Measurements from ENCODE around the gene SEMA6A. TPM values are rescaled to one million over a fixed set of nuclear protein-coding genes. Genes with fewer than 3 reads are reported as not detected.

The SEMA6A gene
- total and polyA plus RNA-seq, 4 donors = 3.7 to 11.4 (median 5.6) TPM

- no peak for TF ChIP-seq REST (IDR thresholded peaks at IDR 0.05)
- TF ChIP-seq NR2F2 (IDR thresholded peaks at IDR 0.05) = no peak
- no peak for TF ChIP-seq FOXA2 (IDR thresholded peaks at IDR 0.05)
- TF ChIP-seq YY1 (IDR thresholded peaks at IDR 0.05) = no peak
- TF ChIP-seq EGR1 (IDR thresholded peaks at IDR 0.05; ENCODE audit: low read depth in 2 of 2) = no peak
- no peak for TF ChIP-seq HNF4A (conservative IDR thresholded peaks at IDR 0.05)
- no peak for TF ChIP-seq RAD21 (IDR thresholded peaks at IDR 0.05)
- no peak for TF ChIP-seq MAX (IDR thresholded peaks at IDR 0.05)
- TF ChIP-seq ATF3 (IDR thresholded peaks at IDR 0.05) = no peak
These were observed 53.9 kb downstream of the SEMA6A start (continued) for GRCh38 chr5:116520771-116521170.

- no peaks in the 10 kb centered on the region for H3K9me3 ChIP-seq (ENCODE audit: control insufficient read depth in 4 of 4, low read length in 3 of 4)
- no peaks in the 10 kb centered on the region for H3K4me1 ChIP-seq (ENCODE audit: control insufficient read depth in 4 of 4, insufficient read depth in 4 of 4, low read length in 3 of 4)
- no peaks in the 10 kb centered on the region for H3K36me3 ChIP-seq (ENCODE audit: control insufficient read depth in 4 of 4, insufficient read depth in 3 of 4, low read depth in 1 of 4, low read length in 3 of 4)
- no peak overlapping the region for H3K4me3 ChIP-seq (ENCODE audit: low read depth in 1 of 3, low read length in 3 of 3)
- H3K27ac ChIP-seq (ENCODE audit: low read depth in 1 of 2, low read length in 2 of 2) = no peak overlapping the region
- no peak overlapping the region for H3K9ac ChIP-seq (ENCODE audit: low read depth in 1 of 2, low read length in 2 of 2)
- TF ChIP-seq, protein P1, sequence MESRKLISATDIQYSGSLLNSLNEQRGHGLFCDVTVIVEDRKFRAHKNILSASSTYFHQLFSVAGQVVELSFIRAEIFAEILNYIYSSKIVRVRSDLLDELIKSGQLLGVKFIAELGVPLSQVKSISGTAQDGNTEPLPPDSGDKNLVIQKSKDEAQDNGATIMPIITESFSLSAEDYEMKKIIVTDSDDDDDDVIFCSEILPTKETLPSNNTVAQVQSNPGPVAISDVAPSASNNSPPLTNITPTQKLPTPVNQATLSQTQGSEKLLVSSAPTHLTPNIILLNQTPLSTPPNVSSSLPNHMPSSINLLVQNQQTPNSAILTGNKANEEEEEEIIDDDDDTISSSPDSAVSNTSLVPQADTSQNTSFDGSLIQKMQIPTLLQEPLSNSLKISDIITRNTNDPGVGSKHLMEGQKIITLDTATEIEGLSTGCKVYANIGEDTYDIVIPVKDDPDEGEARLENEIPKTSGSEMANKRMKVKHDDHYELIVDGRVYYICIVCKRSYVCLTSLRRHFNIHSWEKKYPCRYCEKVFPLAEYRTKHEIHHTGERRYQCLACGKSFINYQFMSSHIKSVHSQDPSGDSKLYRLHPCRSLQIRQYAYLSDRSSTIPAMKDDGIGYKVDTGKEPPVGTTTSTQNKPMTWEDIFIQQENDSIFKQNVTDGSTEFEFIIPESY (IDR thresholded peaks at IDR 0.05) = no peak
- TF ChIP-seq RXRA (IDR thresholded peaks at IDR 0.05) (no peak), JUND (IDR thresholded peaks at IDR 0.05) (no peak), FOXA1 (IDR thresholded peaks at IDR 0.05) (no peak)
- no peak for DNase-seq (ENCODE audit: low spot score)
- WGBS = 84% methylated on average over 3 of the region's 3 CpGs
- H3K27me3 ChIP-seq (ENCODE audit: control insufficient read depth in 4 of 4, insufficient read depth in 4 of 4, low read length in 3 of 4) = no peaks in the 10 kb centered on the region
These were observed 56.2 kb downstream of the SEMA6A start for GRCh38 chr5:116518423-116518822.

DNA sequence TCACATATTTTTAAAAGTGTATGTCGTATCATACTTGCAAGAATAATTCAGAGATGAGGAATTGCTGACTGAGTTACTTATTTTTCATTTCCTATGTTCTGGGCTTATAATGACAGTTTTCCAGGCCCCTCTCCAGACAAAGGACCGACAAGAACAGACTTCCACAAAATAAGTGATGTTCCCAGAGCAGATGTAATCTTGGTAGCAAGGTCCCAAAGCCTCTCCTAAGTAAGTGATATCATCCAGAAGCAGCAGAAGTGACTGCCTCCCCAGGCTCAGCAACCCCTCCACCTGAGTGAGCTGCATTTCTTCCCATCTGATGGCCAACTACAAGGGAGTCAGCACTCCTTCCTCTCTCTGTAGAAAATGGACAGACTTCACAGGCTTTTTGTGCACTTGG, 57.1 kb downstream of the SEMA6A start:
- 85% methylated on average over 2 of the region's 2 CpGs for WGBS
- H3K9me3 ChIP-seq (ENCODE audit: control insufficient read depth in 4 of 4, low read length in 3 of 4) = no peaks in the 10 kb centered on the region
- no peak for TF ChIP-seq JUND (IDR thresholded peaks at IDR 0.05)
- no peak for TF ChIP-seq TAF1 (conservative IDR thresholded peaks at IDR 0.05)
- no peak for TF ChIP-seq CTCF (IDR thresholded peaks at IDR 0.05; ENCODE audit: low read depth, low read length, missing input control)
- no peak for TF ChIP-seq YY1 (IDR thresholded peaks at IDR 0.05)
- no peak for TF ChIP-seq EGR1 (IDR thresholded peaks at IDR 0.05; ENCODE audit: low read depth in 2 of 2)
- TF ChIP-seq NR2F2 (IDR thresholded peaks at IDR 0.05) = no peak
- TF ChIP-seq SP1 (IDR thresholded peaks at IDR 0.05) = no peak
- TF ChIP-seq FOXA1 (IDR thresholded peaks at IDR 0.05) = no peak
- no peak for TF ChIP-seq GABPA (IDR thresholded peaks at IDR 0.05 in 1 of 2, conservative IDR thresholded peaks at IDR 0.05 in 1 of 2)
- no peaks in the 10 kb centered on the region for H3K27me3 ChIP-seq (ENCODE audit: control insufficient read depth in 4 of 4, insufficient read depth in 4 of 4, low read length in 3 of 4)
- no peak for DNase-seq (ENCODE audit: low spot score)
- no peak overlapping the region for H3K9ac ChIP-seq (ENCODE audit: low read depth in 1 of 2, low read length in 2 of 2)
- no peak overlapping the region for H3K27ac ChIP-seq (ENCODE audit: low read depth in 1 of 2, low read length in 2 of 2)
- H3K4me1 ChIP-seq (ENCODE audit: control insufficient read depth in 4 of 4, insufficient read depth in 4 of 4, low read length in 3 of 4) = no peaks in the 10 kb centered on the region
- no peak overlapping the region for H3K4me3 ChIP-seq (ENCODE audit: low read depth in 1 of 3, low read length in 3 of 3)
- no peaks in the 10 kb centered on the region for H3K36me3 ChIP-seq (ENCODE audit: control insufficient read depth in 4 of 4, insufficient read depth in 3 of 4, low read depth in 1 of 4, low read length in 3 of 4)

Data from liver (tissue), 9 donors.